RWPE1 (cell line): Measurements from ENCODE around the gene ZNF556.
A peak's percentile ranks its signal among the peaks of the same experiment; 100 is the strongest.

Experiments
- CTCF ChIA-PET: fragments of 350-600 bp; sonication (Branson Sonifier 250); formaldehyde crosslinking; extraction: SDS; loops from one replicate; lab custom pipeline; 2021; lab: Yijun Ruan, JAX
- POLR2A ChIA-PET: fragments of 400-600 bp; formaldehyde crosslinking; extraction: SDS; loops from one replicate; lab custom pipeline; 2020; ENCODE audit warnings: antibody characterized with exemption; ENCODE audit not compliant: low non-redundant PET; lab: Yijun Ruan, JAX
- DNase-seq: peaks from one replicate; pipeline ENCODE4 v3.0.0; 2012; ENCODE audit warnings: low spot score
- H3K27ac ChIP-seq: fragments of 450-650 bp; 2 replicates; pipeline ENCODE4 v1.5.1; 2017
- TF ChIP-seq, protein P1 (sequence below): fragments of 450-650 bp; conservative IDR thresholded peaks from 2 replicates; pipeline ENCODE4 v1.5.1; 2017; ENCODE audit warnings: low read depth, mild to moderate bottlenecking

ZNF556 gene

DNA sequence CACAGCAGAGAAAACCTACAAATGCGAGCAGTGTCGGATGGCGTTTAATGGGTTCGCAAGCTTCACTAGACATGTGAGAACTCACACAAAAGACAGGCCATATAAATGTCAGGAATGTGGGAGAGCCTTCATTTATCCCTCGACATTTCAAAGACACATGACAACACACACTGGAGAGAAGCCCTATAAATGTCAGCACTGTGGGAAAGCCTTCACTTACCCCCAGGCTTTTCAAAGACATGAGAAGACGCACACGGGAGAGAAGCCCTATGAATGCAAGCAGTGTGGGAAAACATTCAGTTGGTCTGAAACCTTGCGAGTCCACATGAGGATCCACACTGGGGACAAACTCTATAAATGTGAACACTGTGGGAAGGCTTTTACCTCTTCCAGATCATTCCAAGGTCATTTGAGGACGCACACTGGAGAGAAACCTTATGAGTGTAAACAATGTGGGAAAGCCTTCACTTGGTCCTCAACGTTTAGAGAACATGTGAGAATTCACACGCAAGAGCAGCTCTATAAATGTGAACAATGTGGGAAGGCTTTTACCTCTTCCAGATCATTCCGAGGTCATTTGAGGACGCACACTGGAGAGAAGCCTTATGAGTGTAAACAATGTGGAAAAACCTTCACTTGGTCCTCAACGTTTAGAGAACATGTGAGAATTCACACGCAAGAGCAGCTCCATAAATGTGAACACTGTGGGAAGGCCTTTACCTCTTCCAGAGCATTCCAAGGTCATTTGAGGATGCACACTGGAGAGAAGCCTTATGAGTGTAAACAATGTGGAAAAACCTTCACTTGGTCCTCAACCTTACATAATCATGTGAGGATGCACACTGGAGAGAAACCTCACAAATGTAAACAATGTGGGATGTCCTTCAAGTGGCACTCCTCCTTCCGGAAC, 50.4 kb downstream of the ZNF556 start:
- no peak overlapping the region for H3K27ac ChIP-seq
- CTCF ChIA-PET, result no interaction called here
- TF ChIP-seq, protein P1, sequence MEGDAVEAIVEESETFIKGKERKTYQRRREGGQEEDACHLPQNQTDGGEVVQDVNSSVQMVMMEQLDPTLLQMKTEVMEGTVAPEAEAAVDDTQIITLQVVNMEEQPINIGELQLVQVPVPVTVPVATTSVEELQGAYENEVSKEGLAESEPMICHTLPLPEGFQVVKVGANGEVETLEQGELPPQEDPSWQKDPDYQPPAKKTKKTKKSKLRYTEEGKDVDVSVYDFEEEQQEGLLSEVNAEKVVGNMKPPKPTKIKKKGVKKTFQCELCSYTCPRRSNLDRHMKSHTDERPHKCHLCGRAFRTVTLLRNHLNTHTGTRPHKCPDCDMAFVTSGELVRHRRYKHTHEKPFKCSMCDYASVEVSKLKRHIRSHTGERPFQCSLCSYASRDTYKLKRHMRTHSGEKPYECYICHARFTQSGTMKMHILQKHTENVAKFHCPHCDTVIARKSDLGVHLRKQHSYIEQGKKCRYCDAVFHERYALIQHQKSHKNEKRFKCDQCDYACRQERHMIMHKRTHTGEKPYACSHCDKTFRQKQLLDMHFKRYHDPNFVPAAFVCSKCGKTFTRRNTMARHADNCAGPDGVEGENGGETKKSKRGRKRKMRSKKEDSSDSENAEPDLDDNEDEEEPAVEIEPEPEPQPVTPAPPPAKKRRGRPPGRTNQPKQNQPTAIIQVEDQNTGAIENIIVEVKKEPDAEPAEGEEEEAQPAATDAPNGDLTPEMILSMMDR, result no peak
- no peak for DNase-seq
- POLR2A ChIA-PET, result no interaction called here

DNA sequence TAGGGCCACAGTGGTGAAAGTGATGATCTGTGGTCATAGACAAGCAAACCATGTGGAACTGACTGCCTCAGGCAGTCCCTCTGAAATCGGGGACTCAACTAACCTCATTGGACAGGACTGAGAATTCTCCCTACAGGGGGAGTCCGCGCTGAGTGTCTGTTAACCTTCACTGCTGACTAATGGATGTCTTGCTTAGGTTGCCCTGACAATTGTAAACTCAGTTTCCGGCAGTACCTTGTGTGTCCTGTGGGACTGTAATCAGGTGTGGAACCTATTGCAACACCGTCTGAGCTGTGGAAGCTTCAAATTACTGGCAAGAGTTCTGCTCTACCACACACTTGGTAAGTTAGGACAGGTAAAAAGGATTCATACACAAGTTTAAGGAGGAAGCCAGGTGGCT, 55.9 kb downstream of the ZNF556 start:
- ChIA-PET CTCF (interaction anchor here (0.8 kb wide), 1 partner anchor 37 kb away, joined by 4 read pairs; no protein-coding TSS in a partner anchor), POLR2A (no interaction called here)
- DNase-seq, result no peak
- TF ChIP-seq, protein P1, result no peak
- peak overlapping the region; percentile 92 for H3K27ac ChIP-seq

DNA sequence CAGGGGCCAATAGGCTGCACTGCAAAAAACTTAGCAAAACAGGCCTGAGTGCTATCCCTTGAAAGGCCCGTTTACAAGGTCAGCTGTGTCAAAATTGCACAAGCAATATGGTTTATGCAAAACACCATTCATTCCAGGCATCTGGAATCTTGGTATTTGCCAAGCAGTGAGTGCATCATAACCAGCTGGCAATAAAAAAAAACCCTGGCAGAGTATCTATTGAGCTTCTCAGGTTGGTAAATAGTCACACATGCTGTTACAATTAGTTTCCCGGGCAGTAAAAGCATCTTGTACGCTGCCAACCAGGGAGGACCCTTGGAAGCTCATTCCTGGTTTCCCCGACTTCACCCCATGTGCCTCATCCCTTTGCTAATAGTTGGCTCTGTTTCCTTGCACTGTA, 56.4 kb downstream of the ZNF556 start:
- POLR2A ChIA-PET, result interaction anchor here (0.6 kb wide), 1 partner anchor 112 kb away, joined by 3 read pairs; no protein-coding TSS in a partner anchor
- H3K27ac ChIP-seq, result peak overlapping the region; percentile 92
- TF ChIP-seq, protein P1, result no peak
- CTCF ChIA-PET, result interaction anchor here (0.7 to 1.6 kb wide), 4 partner anchors 31 to 275 kb away, joined by 4 to 7 read pairs (median 5); no protein-coding TSS in a partner anchor
- peak; percentile 50 for DNase-seq

DNA sequence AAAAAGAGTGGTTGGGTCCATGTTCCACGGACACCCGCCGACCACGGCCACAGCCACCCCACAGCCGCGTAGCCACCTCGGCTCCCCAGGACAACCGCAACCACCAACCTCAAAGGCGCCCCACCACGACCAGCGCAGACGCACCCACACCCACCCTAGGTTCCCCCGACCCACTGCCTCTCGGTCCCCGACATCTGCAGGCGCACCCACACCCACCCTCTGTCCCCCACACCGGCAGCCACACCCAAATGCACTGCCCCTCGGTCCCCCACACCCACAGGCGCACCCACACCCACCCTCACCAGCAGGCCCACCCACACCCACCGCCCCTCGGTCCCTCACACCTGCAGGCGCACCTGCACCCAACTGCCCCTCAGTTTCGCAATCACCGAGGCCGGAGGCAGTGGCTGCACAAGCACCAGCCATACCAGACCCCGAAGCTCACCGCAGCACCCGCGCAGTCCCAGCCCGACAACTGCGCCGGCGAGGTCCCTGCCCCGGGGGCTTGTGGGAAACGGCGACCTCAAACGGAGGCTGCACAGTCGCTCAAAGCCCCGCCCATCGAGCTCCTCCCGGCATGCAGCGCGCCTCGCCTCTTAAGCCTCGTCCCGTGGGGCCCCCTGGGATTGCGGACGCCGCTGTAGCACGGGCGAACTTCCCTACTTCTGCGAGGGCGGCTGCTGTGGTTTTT, 59.4 kb downstream of the ZNF556 start:
- CTCF ChIA-PET, result no interaction called here
- POLR2A ChIA-PET, result no interaction called here
- TF ChIP-seq, protein P1, result no peak
- peak overlapping the region; percentile 6; the same call in 1 of the 2 replicates for H3K27ac ChIP-seq
- no peak for DNase-seq

DNA sequence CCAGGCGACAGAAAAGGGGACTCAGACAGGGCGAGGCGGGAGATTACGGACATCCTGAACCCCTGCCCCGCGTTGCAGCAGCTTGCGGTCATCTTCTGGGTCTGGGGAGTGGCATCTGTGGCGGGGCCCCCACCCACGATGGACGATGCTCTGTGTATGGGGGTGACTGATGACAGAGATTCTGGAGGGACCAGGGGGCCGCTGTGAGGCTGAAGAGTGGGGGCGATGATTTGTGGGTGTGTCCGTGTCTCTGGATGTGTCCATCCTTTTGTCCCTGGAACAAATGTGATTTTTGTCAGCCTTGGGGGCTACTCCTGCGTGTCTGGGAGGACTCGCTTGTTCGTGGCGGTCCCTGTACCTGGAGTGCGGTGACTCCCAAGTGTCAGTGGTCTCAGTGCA, 59.9 kb downstream of the ZNF556 start:
- POLR2A ChIA-PET, result no interaction called here
- TF ChIP-seq, protein P1, result no peak
- peak overlapping the region; percentile 6; the same call in 1 of the 2 replicates for H3K27ac ChIP-seq
- CTCF ChIA-PET, result no interaction called here
- DNase-seq, result no peak
